ENCODE results near the gene DGLUCY. TPM values are rescaled to one million over a fixed set of nuclear protein-coding genes. Genes with fewer than 3 reads are reported as not detected.
"Not testable (repeated sequence)": the region's sequence is repeated elsewhere in the genome, so short reads cannot be mapped to it uniquely, and the experiment has no call there.

DGLUCY gene
- total RNA-seq, 1 experiment from 2014 or later = 31.7 TPM

DNA sequence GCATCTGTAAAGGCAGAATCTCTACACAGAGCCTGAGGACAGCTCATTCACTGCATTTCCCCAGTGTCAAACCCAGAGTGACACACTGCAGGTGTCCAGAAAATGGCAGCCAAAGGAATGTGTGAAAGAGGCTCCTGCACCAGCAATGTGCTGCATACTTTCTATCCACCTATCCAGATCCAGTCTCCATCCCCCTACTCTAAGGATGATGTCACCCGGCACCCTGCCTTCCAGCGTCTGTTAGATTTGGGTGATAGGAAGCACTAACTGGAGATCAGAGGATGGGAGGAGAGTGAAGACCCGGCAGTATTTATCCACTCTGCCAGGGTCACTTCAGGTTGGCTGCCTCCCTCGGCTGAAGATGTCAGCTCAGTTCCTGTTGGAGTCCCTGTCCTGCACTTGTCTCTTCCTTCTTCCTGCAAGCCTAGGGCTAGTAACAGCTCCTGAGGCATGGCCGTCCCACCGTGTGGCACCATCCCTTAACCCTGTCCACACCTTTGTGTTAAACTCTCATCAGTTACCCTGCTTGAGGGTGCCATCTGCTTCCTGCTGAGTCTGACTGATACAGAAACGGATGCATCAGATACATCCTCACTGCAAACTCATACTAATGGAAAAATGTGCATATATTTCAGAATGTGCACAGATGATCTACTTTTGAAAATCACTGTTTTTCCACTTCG, 143.6 kb downstream of the DGLUCY start:
- peak; percentile 17 for DNase-seq (ENCODE audit: low spot score)

DNA sequence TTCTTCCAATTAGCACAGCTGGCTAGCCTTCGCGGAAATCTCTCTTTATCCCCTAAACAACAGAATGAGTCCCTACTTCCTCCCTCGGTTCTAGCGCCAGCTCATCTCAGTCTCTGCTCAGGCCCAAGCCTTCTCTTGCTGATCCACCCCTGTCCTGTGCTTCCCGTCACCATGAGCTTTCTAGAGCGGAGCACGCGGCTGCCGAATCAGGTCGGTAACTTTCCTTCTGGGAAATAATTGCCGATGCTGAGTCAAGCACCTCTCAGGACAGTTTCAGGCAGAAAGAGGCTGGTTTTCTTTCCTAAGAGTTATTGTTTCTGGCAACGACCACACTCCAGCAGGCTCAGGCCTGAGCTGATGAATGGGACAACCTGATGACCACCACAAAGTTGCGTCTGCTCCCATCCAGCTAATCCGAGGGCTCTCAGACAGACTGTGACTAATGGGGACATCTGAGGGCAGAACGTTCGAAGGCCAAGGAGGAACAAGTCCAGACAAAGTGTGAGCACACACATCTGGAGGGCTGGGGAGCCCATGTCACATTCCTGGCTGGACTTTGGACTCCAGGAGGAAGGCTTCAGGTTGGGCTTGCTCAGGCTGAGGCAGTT, 144.2 kb downstream of the DGLUCY start:
- peak; percentile 47 for DNase-seq (ENCODE audit: low spot score)

DNA sequence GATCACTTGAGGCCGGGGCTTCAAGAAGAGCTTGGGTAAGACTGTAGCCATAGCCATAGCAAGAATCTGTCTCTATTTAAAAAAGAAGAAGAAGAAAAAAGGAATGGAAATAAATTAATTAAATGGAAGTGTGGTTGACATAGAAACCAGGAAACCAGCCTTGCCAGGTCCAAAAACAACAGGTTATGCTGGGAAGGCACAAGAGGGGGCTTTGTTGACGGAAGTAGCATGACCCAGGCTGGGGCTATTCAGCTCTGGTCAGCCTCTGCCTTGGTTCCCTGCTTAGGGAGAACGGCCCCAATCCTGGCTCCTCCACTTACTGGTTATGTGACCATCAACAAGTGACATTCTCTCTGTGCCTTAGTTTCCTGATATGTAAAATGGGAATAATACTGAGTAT, 145.0 kb downstream of the DGLUCY start:
- no peak for DNase-seq (ENCODE audit: low spot score)

DNA sequence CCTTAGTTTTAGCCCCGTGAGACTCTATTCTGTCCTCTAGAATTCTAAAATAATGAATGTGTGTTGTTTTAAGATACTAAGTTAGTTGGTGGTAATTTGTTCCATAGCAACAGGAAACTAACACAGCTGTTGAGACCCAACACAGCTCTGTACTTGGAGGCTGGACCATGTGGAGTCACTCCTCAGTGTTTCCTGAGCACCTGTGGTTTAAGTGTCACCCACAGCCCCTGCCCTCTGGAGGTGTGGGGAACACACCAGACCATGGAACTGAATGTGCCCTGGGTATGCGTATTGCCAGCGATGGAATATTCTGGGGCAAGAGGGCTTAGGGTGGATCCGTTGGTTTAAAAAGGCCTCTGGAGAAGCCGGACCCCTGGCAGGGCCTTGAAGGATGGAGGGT, 147.2 kb downstream of the DGLUCY start:
- no peak for DNase-seq (ENCODE audit: low spot score)

GRCh38 chr14:91261986-91262549, 148.2 kb downstream of the DGLUCY start:
- no peak for DNase-seq (ENCODE audit: low spot score)

- no peak for DNase-seq (ENCODE audit: low spot score)
Measured at GRCh38 chr14:91263329-91263728, 149.5 kb downstream of the DGLUCY start.

GRCh38 chr14:91264151-91265150, 150.6 kb downstream of the DGLUCY start:
- DNase-seq (ENCODE audit: low spot score) = no peak

DNA sequence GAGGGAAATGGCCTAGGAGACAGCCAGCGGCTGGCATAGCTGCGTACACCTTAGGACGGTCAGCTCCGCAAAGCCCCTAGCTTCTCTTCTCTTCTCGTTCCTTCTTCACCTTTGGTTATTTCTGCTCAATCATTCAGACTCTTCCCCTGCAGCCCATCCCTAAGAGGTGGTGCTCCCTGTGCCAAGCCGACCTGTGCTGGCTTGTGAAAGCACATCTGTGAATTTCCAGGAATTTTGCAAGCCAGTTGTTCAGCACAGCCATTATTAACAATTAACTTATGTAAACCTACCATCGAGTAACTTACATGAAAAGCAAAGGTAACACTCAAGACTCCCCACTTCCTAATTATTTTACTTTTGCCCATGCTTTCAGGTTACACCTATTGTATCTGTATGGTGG, 151.5 kb downstream of the DGLUCY start:
- DNase-seq (ENCODE audit: low spot score) = no peak

DNA sequence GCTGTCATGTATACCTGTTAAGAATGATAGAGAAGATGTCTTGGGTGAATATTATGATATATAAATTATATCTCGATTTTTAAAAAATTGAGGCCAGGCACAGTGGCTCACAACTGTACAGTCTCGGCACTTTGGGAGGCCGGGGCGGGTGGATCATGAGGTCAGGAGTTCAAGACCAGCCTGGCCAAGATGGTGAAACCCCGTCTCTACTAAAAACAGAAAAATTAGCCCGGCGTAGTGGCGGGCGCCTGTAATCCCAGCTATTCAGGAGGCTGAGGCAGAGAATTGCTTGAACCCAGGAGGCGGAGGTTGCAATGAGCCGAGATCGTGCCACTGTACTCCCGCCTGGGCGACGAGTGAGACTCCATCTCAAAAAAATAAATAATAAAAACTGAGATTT, 152.4 kb downstream of the DGLUCY start:
- DNase-seq (ENCODE audit: low spot score) = not testable (repeated sequence)

DNA sequence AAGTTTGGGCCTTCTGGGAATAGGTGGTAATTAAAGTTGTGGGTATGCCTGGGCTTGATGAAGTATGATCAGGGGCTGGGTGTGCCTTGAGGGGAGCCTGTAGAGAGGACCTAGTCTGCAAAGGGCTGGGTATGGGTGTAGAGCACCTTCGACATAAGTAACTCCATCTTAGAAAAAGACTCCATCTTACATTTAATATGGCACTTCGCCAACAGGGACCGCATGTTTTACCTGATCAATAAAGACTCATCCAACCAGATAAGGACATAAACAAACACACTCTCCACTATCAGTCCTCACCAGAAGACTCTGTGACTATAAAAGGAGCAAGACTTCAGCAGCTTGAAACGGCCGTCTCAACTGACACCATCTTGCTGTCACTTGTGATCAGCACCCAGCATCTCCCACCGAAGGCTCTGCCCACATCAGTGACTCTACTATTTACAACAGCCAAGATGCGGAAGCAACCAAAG, 154.1 kb downstream of the DGLUCY start:
- no peak for DNase-seq (ENCODE audit: low spot score)

GRCh38 chr14:91269076-91269991, 155.5 kb downstream of the DGLUCY start:
- no peak for DNase-seq (ENCODE audit: low spot score)

DNA sequence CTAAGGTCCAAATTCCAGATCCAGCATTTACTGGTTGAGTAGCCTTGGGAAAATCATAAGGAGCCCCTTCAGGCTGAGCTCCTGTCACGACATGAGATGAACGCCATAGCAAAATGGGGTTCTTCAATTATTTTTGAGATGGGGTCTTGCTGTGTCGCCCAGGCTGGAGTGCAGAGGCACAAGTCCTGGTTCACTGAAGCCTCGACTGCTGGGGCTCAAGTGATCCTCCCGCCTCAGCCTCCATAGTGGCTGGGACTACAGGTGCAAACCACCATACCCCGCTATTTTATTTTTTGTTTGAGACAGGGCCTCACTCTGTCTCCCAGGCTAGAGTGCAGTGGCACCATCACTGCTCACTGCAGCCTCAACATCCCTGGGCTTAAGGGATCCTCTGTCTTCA, 156.3 kb downstream of the DGLUCY start:
- no peak for DNase-seq (ENCODE audit: low spot score)

- DNase-seq (ENCODE audit: low spot score) = no peak
Measured at GRCh38 chr14:91270619-91271018, 156.7 kb downstream of the DGLUCY start.

GRCh38 chr14:91271639-91272038, 157.8 kb downstream of the DGLUCY start:
- DNase-seq (ENCODE audit: low spot score) = no peak

DNA sequence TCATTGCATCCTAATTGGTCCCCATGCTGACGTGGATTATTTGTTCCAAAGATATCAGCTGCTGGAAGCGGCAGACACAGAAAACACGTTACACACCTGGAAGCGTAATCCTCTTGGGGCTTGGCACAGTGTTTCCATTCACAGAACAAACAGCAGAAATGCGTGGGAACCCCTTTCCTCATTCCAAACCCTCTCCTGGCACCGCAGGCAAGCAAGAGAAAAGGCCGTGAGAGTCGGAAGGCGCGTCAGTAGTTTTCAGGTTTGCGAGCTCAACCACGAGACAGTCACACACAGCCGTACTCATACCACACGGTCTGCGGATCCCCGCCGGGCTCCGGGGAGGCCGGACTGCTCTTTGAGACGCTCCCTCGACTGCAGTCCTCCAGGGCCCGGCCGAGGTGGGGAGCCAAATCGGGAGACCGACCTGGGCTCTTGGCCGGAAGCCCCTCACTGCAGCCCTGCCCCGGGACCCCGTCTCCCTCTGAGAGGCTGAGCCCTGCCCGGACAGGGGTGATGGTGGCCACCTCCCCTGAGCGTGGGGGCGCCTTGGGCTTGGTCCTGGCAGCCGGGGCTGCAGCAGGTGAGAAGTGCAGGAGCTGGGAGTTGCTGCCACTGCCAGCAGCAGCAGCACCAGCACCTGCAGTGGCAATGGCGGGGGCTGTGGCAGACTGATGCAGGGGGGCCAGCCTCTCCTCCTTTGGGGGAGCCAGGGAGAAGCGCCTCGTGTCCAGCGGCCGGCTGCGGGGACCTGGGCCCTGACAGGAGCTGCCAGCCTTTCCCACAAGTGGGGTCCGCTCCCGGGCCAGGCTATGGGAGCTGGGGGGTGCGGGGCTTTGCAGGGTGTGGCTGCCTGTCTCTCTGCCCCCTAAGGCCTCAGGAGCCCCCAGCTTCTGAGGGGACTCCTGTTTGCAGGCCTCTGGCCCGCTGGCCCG, 158.7 kb downstream of the DGLUCY start:
- no peak for DNase-seq (ENCODE audit: low spot score)

DNA sequence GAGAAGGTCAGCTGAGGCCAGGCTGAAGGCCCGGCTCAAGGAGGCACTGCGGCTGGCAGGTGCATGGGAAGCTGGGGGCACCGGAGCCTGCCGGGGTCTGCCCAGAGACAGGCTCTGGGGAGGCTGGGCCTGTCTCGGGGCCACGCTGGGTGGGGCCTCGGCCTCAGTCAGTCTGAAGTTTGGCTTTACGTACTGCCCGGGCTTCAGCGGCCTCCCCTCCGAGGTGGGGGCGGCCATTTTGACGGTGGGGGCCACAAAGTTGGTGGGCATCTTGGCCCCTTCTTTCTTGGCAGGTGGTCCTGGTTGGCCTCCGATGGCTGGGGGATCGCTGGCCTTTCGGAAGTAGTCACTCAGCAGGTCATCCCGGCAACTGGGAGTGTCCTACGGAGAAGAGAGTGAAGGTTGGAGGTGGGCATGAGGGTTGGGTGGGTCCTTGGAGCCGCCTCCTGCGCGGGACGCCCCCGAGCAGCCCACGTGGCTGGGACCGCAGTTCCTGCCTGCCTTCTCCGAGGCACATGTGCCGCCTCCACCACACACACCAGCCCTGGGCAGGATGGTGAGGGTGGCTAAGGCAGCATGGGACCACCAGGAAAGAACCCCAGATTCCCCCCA, 159.5 kb downstream of the DGLUCY start:
- no peak for DNase-seq (ENCODE audit: low spot score)

- DNase-seq (ENCODE audit: low spot score) = no peak
Measured at GRCh38 chr14:91273885-91274273, 160.0 kb downstream of the DGLUCY start.

DNA sequence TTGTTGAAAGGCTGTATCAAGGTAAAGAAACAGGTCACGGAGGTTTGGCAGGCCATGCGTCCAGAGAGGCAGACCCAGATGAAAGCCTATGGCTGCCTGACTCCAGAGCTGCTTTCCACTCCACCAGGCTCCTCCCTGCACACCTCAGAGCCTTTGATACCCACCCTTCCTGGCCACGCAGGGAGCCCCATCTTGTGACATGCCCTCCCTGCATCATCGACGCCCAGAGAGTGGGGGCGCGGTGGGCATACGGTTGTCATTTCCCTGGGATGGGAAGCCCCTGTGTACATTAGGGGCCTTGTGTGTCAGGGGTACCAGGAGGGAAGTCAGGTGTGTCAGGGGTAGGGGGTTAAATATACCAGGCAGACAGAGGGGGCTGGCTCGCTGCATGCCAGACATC, 160.9 kb downstream of the DGLUCY start:
- no peak for DNase-seq (ENCODE audit: low spot score)
